SK-N-SH (cell line): ENCODE data around the gene KDM5C. TPM values are rescaled to one million over a fixed set of nuclear protein-coding genes. Genes with fewer than 3 reads are reported as not detected.

Experiments
- CTCF ChIA-PET: fragments of 300-600, 350-600 bp; formaldehyde crosslinking; extraction: SDS; loops from one replicate; lab custom pipeline; 2021; lab: Yijun Ruan, JAX
- POLR2A ChIA-PET: fragments of 350-600 bp; sonication (Branson Sonifier 250); formaldehyde crosslinking; extraction: SDS; loops from one replicate; lab custom pipeline; 2020; ENCODE audit warnings: antibody characterized with exemption, inconsistent platforms; lab: Yijun Ruan, JAX
- DNase-seq: peaks from one replicate; pipeline ENCODE4 v3.0.0; 2012
- H2AFZ ChIP-seq: fragments of 200-600 bp; sonication (generic); 2 replicates; pipeline ENCODE4 v1.8.1; 2016; ENCODE audit warnings: antibody characterized with exemption, mild to moderate bottlenecking, low read depth
- H3F3A ChIP-seq: fragments of 200-600 bp; sonication (generic); replicated peaks from 2 replicates; pipeline ENCODE3; 2016; ENCODE audit warnings: antibody characterized with exemption, mild to moderate bottlenecking; ENCODE audit not compliant: insufficient read depth
- H3K27ac ChIP-seq, 2 experiments: fragments of 200-500 bp in 1 of 2; fragments of 200-600 bp in 1 of 2; sonication (Bioruptor generic) in 1 of 2; sonication (generic), shearing (Covaris generic) in 1 of 2; 2 replicates each; pipeline versions ENCODE4 v1.5.1 to v1.6.1; 2014 to 2016; ENCODE audit warnings: low read depth in 2 of 2, inconsistent platforms in 1 of 2, low read length in 1 of 2, mild to moderate bottlenecking in 1 of 2, mixed read lengths in 1 of 2
- H3K27me3 ChIP-seq: fragments of 200-600 bp; sonication (generic), shearing (Covaris generic); 2 replicates; pipeline ENCODE4 v1.6.1; 2016; ENCODE audit warnings: mixed run types; ENCODE audit not compliant: insufficient read depth
- H3K36me3 ChIP-seq, 2 experiments: fragments of 200-500 bp in 1 of 2; fragments of 200-600 bp in 1 of 2; sonication (Bioruptor generic) in 1 of 2; sonication (generic) in 1 of 2; replicated peaks in 1 of 2; 2 replicates each; pipeline versions ENCODE3 to v1.5.1; 2014 to 2016; ENCODE audit warnings: low read length in 1 of 2, mild to moderate bottlenecking in 1 of 2; ENCODE audit not compliant: insufficient read depth in 2 of 2, control insufficient read depth in 1 of 2
- H3K4me1 ChIP-seq, 2 experiments: fragments of 200-500 bp in 1 of 2; fragments of 200-600 bp in 1 of 2; sonication (Bioruptor generic) in 1 of 2; sonication (generic), shearing (Covaris generic) in 1 of 2; 2 replicates each; pipeline versions ENCODE4 v1.5.1 to v1.6.1; 2014 to 2016; ENCODE audit warnings: low read depth in 1 of 2, low read length in 1 of 2, mixed run types in 1 of 2; ENCODE audit not compliant: insufficient read depth in 2 of 2, control insufficient read depth in 1 of 2
- H3K4me2 ChIP-seq: fragments of 200-600 bp; sonication (generic), shearing (Covaris generic); 2 replicates; pipeline ENCODE4 v1.6.1; 2017; ENCODE audit warnings: mixed run types
- H3K4me3 ChIP-seq, 2 experiments: fragments of 200-500 bp in 1 of 2; fragments of 200-600 bp in 1 of 2; sonication (Bioruptor generic) in 1 of 2; sonication (generic), shearing (Covaris generic) in 1 of 2; 2 replicates each; pipeline versions ENCODE4 v1.5.1 to v1.8.1; 2014 to 2016; ENCODE audit warnings: low read depth in 2 of 2, inconsistent platforms in 1 of 2, low read length in 1 of 2, mild to moderate bottlenecking in 1 of 2, mixed read lengths in 1 of 2, moderate library complexity in 1 of 2
- H3K79me2 ChIP-seq: fragments of 200-600 bp; sonication (generic); 2 replicates; pipeline ENCODE4 v1.8.1; 2017; ENCODE audit warnings: mild to moderate bottlenecking; ENCODE audit not compliant: insufficient read depth
- H3K9ac ChIP-seq: fragments of 200-600 bp; sonication (generic); 2 replicates; pipeline ENCODE4 v1.6.1; 2017; ENCODE audit warnings: mixed run types
- H3K9me2 ChIP-seq: fragments of 200-600 bp; sonication (generic); 2 replicates; pipeline ENCODE4 v1.6.1; 2017; ENCODE audit warnings: mixed run types
- H3K9me3 ChIP-seq: fragments of 200-600 bp; sonication (generic); 2 replicates; pipeline ENCODE4 v1.6.1; 2017; ENCODE audit warnings: mixed run types, mild to moderate bottlenecking, moderate library complexity
- H4K20me1 ChIP-seq: fragments of 200-600 bp; sonication (generic); 2 replicates; pipeline ENCODE4 v1.6.1; 2017; ENCODE audit warnings: mild to moderate bottlenecking, mixed run types; ENCODE audit not compliant: insufficient read depth
- CHD2 ChIP-seq: fragments of 150-350 bp; IDR thresholded peaks from 2 replicates; pipeline ENCODE4 v1.6.1; 2018; ENCODE audit warnings: low read length; ENCODE audit not compliant: partially characterized antibody
- ELF1 ChIP-seq: IDR thresholded peaks from 2 replicates; pipeline ENCODE4 v1.4.0; 2012
- EP300 ChIP-seq, 2 experiments: IDR thresholded peaks; 2 replicates each; pipeline versions ENCODE4 v1.4.0 to v1.6.1; 2012; ENCODE audit warnings: borderline replicate concordance in 1 of 2, low read depth in 1 of 2, low read length in 1 of 2
- FOSL2 ChIP-seq: IDR thresholded peaks from 2 replicates; pipeline ENCODE4 v1.4.0; 2012; ENCODE audit warnings: low read depth, mild to moderate bottlenecking, moderate library complexity, borderline replicate concordance
- FOXJ3 ChIP-seq: sonication (generic); formaldehyde crosslinking; IDR thresholded peaks from 2 replicates; pipeline ENCODE4 v1.5.1; 2020; ENCODE audit warnings: mild to moderate bottlenecking, missing genetic modification reagents
- FOXM1 ChIP-seq: IDR thresholded peaks from 2 replicates; pipeline ENCODE4 v1.4.0; 2012; ENCODE audit warnings: low read depth, mild to moderate bottlenecking
- GATA2 ChIP-seq: sonication (generic); formaldehyde crosslinking; IDR thresholded peaks from 2 replicates; pipeline ENCODE4 v1.5.0; 2020; ENCODE audit warnings: mild to moderate bottlenecking, missing genetic modification reagents
- JUND ChIP-seq: IDR thresholded peaks from 2 replicates; pipeline ENCODE4 v1.4.0; 2012
- MXI1 ChIP-seq: IDR thresholded peaks from 2 replicates; pipeline ENCODE4 v1.6.1; 2012; ENCODE audit warnings: mild to moderate bottlenecking, low read depth, low read length, improper control_type of control experiment
- RAD21 ChIP-seq: IDR thresholded peaks from 2 replicates; pipeline ENCODE4 v1.6.1; 2012; ENCODE audit warnings: mild to moderate bottlenecking, low read length
- RXRA ChIP-seq: IDR thresholded peaks from 2 replicates; pipeline ENCODE4 v1.4.0; 2012; ENCODE audit warnings: low read depth, mild to moderate bottlenecking, borderline replicate concordance
- SMC3 ChIP-seq: IDR thresholded peaks from 2 replicates; pipeline ENCODE4 v1.6.1; 2012; ENCODE audit warnings: low read depth, low read length, improper control_type of control experiment
- TAF1 ChIP-seq: IDR thresholded peaks from 2 replicates; pipeline ENCODE4 v1.6.1; 2012; ENCODE audit warnings: low read depth, mild to moderate bottlenecking, low read length, moderate library complexity, borderline replicate concordance
- TCF12 ChIP-seq: IDR thresholded peaks from 2 replicates; pipeline ENCODE4 v1.4.0; 2012
- USF2 ChIP-seq: fragments of 150-350 bp; IDR thresholded peaks from 2 replicates; pipeline ENCODE4 v1.6.1; 2017; ENCODE audit warnings: antibody characterized with exemption, low read length, low read depth, borderline replicate concordance
- YY1 ChIP-seq: IDR thresholded peaks from 2 replicates; pipeline ENCODE4 v1.4.0; 2012; ENCODE audit warnings: low read depth, mild to moderate bottlenecking
- WGBS: methylation state at CpG from one replicate; pipeline ENCODE4 v1.1.6; 2017; ENCODE audit warnings: low lambda C conversion rate; 5-methylcytosine and 5-hydroxymethylcytosine counted together
- polyA plus RNA-seq, 3 experiments: library from polyadenylated mRNA; depleted of rRNA; stranded (reverse); fragments of >200 nt; gene quantifications; 2 replicates each; pipeline ENCODE4 v1.2.3, GENCODE V29; 2012
- TF ChIP-seq, protein P1 (sequence below): IDR thresholded peaks from 2 replicates; pipeline ENCODE4 v1.4.0; 2012; ENCODE audit warnings: low read depth
- TF ChIP-seq, protein P2 (sequence below): fragments of 150-350 bp; IDR thresholded peaks from 2 replicates; pipeline ENCODE4 v1.6.1; 2016; ENCODE audit warnings: mild to moderate bottlenecking, low read depth, low read length

KDM5C gene
- polyA plus RNA-seq, 1 of the 3 experiments (the other 2 are of a cell fraction), result 76.6 TPM

- Histone ChIP-seq H3K4me3 (no peak overlapping the region), H3K27me3 (no peaks in the 10 kb centered on the region), H4K20me1 (no peaks in the 10 kb centered on the region), H3F3A (peaks cover 7% of the 10 kb centered on the region), H3K4me2 (no peak overlapping the region), H3K4me1 (no peaks in the 10 kb centered on the region), H3K9me3 (no peaks in the 10 kb centered on the region), H3K36me3 (peaks cover 9 to 30% of the 10 kb centered on the region in 2 experiments), H3K79me2 (no peaks in the 10 kb centered on the region), H3K9ac (no peak overlapping the region), H3K9me2 (no peaks in the 10 kb centered on the region)
- ChIA-PET POLR2A (no interaction called here), CTCF (no interaction called here)
- WGBS, result 86% methylated on average over 2 of the region's 2 CpGs
- no peak for TF ChIP-seq USF2
- TF ChIP-seq ELF1, result no peak
- no peak for TF ChIP-seq FOXJ3 (CRISPR knock-in tag)
- TF ChIP-seq, protein P1, sequence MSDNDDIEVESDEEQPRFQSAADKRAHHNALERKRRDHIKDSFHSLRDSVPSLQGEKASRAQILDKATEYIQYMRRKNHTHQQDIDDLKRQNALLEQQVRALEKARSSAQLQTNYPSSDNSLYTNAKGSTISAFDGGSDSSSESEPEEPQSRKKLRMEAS, result no peak
- TF ChIP-seq TCF12, result no peak
- no peak for TF ChIP-seq EP300 (IDR thresholded peaks at IDR 0.05; ENCODE audit: borderline replicate concordance in 1 of 2, low read depth in 1 of 2, low read length in 1 of 2)
- TF ChIP-seq, all 33 proteins: peak for 0
- no peak overlapping the region for H3K27ac ChIP-seq
- H2AFZ ChIP-seq, result no peak overlapping the region
- DNase-seq, result no peak
Observed at GRCh38 chrX:53188763-53189162, 36.2 kb downstream of the KDM5C start.

DNA sequence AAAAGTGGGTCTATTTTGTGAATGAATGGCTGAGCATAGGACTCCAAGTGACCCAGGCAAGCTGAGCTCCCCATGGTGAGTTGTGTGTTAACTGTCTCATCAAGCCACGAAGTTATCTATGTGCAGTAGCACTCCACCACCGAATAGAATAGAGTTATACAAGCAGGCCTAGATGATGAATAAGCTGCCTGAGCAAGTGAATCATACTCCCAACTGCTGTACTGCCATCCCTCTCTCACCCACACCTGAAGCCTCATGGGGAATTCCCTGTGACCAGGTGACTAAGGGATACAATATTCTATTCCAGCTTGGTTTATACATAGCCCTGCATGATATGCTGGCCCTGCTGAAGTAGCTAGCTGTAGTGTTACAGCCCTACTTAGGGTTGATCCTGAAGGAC, 38.7 kb downstream of the KDM5C start:
- Histone ChIP-seq H3K9me2 (no peaks in the 10 kb centered on the region), H3K79me2 (no peaks in the 10 kb centered on the region), H3K27ac (no peak overlapping the region), H3K4me3 (no peak overlapping the region), H3K9me3 (no peaks in the 10 kb centered on the region), H3K4me2 (no peak overlapping the region), H2AFZ (no peak overlapping the region), H3K27me3 (no peaks in the 10 kb centered on the region), H3K4me1 (no peaks in the 10 kb centered on the region), H3K9ac (no peak overlapping the region), H3K36me3 (peaks cover 3 to 13% of the 10 kb centered on the region in 2 experiments), H3F3A (peaks cover 8% of the 10 kb centered on the region), H4K20me1 (no peaks in the 10 kb centered on the region)
- 48% methylated on average over 2 of the region's 2 CpGs for WGBS
- DNase-seq, result no peak
- POLR2A ChIA-PET, result no interaction called here
- TF ChIP-seq RXRA (no peak), EP300 (IDR thresholded peaks at IDR 0.05; ENCODE audit: borderline replicate concordance in 1 of 2, low read depth in 1 of 2, low read length in 1 of 2) (no peak), FOSL2 (peak; percentile 42; the same call in 1 of the 2 replicates)
- CTCF ChIA-PET, result no interaction called here

DNA sequence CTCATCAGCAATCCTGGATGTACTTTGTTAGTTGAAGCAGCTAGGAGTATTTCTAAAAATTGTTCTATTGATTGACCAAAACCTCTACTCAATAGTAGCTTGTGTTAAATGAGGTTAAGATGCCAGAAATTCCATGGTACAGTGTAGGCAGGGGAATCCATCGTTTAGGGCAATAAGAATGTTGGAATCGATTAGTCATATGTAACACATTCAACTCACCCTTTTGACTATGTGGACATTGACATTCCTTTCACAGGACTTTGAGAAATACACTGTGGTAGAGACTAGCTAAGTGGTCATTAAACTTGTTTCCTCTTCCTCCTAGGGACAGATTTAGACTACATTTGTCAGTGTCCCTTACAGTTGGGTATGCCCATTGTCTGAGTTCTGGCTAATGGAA, 40.2 kb downstream of the KDM5C start:
- TF ChIP-seq, protein P1, result no peak
- no peak for TF ChIP-seq TAF1
- TF ChIP-seq JUND, result no peak
- TF ChIP-seq YY1, result no peak
- no peak for TF ChIP-seq SMC3
- no peak for TF ChIP-seq GATA2
- no peak for TF ChIP-seq MXI1
- TF ChIP-seq, protein P2, sequence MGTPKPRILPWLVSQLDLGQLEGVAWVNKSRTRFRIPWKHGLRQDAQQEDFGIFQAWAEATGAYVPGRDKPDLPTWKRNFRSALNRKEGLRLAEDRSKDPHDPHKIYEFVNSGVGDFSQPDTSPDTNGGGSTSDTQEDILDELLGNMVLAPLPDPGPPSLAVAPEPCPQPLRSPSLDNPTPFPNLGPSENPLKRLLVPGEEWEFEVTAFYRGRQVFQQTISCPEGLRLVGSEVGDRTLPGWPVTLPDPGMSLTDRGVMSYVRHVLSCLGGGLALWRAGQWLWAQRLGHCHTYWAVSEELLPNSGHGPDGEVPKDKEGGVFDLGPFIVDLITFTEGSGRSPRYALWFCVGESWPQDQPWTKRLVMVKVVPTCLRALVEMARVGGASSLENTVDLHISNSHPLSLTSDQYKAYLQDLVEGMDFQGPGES, result no peak
- TF ChIP-seq FOXM1, result no peak
- TF ChIP-seq RXRA, result no peak
- no peak for TF ChIP-seq RAD21
- no peak for TF ChIP-seq CHD2
- Histone ChIP-seq H3K4me2 (no peak overlapping the region), H3K4me3 (no peak overlapping the region), H3K79me2 (no peaks in the 10 kb centered on the region), H3K27ac (no peak overlapping the region), H3K9me2 (no peaks in the 10 kb centered on the region), H3K27me3 (no peaks in the 10 kb centered on the region), H4K20me1 (no peaks in the 10 kb centered on the region), H3F3A (peaks cover 4% of the 10 kb centered on the region), H3K9me3 (no peaks in the 10 kb centered on the region), H2AFZ (no peak overlapping the region), H3K4me1 (no peaks in the 10 kb centered on the region), H3K36me3 (peaks cover 0 to 3% of the 10 kb centered on the region in 2 experiments), H3K9ac (no peak overlapping the region)
- WGBS, result 54% methylated on average over 2 of the region's 2 CpGs
- CTCF ChIA-PET, result interaction anchor here (0.8 kb wide), 1 partner anchor 64 kb away, joined by 3 read pairs; no protein-coding TSS in a partner anchor
- no peak for DNase-seq
- POLR2A ChIA-PET, result no interaction called here
